ENCODE measurements around the gene ESAM. TPM values are rescaled to one million over a fixed set of nuclear protein-coding genes. Genes with fewer than 3 reads are reported as not detected.

Gene ESAM
- total and polyA plus RNA-seq, 2 of the 8 experiments (the other 6 are each of a cell fraction or from before 2014, with no cell fraction given) = 0.09 TPM; not detected in 1

- Histone ChIP-seq H2BK15ac (ENCODE audit: low read length) (no peak overlapping the region), H2BK5ac (ENCODE audit: low read depth, low read length) (0 out of 2 replicates have a peak overlapping the region, but pooled peaks have one; percentile 26), H2AK5ac (ENCODE audit: low read depth, low read length) (no peak overlapping the region), H3K56ac (replicated peaks; ENCODE audit: insufficient read length, low read depth, low read length) (no peak overlapping the region), H3K79me2 (ENCODE audit: control insufficient read depth in 1 of 2, insufficient read depth in 2 of 2, low read length in 2 of 2) (no peaks in the 10 kb centered on the region), H2AFZ (ENCODE audit: low read length) (peak overlapping the region; percentile 97), H3K27ac (ENCODE audit: low read depth, low read length) (no peak overlapping the region), H3K4me2 (ENCODE audit: insufficient read depth in 1 of 2, low read depth in 2 of 2, low read length in 2 of 2) (peak overlapping the region; percentile 83 to 95), H3K36me3 (ENCODE audit: control insufficient read depth in 2 of 4, insufficient read depth in 4 of 4, low read length in 3 of 4) (no peaks in the 10 kb centered on the region), H3K4me3 (ENCODE audit: extremely low read depth in 1 of 4, insufficient read depth in 2 of 4, low read depth in 3 of 4, low read length in 4 of 4) (peak overlapping the region; percentile 72 to 83 (median 77)), H4K91ac (replicated peaks; ENCODE audit: insufficient read length, low read length) (no peak overlapping the region), H2BK12ac (ENCODE audit: low read depth, low read length) (0 out of 2 replicates have a peak overlapping the region, but pooled peaks have one; percentile 14), H3K27me3 (replicated peaks in 1 of 4; ENCODE audit: control insufficient read depth in 3 of 4, extremely low read depth in 1 of 4, insufficient read depth in 3 of 4, low read length in 3 of 4) (peaks cover 92 to 99% (median 97%) of the 10 kb centered on the region in 4 experiments), H3K14ac (ENCODE audit: insufficient read length) (no peak overlapping the region), H3K79me1 (ENCODE audit: low read depth, low read length) (no peaks in the 10 kb centered on the region), H3K23me2 (ENCODE audit: low read depth, low read length) (peaks cover 10% of the 10 kb centered on the region; the same call in 1 of the 2 replicates), H4K5ac (ENCODE audit: insufficient read length, low read depth, low read length) (no peak overlapping the region), H4K20me1 (replicated peaks in 1 of 2; ENCODE audit: control insufficient read depth in 1 of 2, insufficient read depth in 2 of 2, low read length in 2 of 2) (peaks cover 11 to 29% of the 10 kb centered on the region in 2 experiments), H3K4me1 (replicated peaks in 1 of 4; ENCODE audit: control insufficient read depth in 3 of 4, insufficient read depth in 4 of 4, low read length in 3 of 4) (peaks cover 0 to 19% (median 16%) of the 10 kb centered on the region in 4 experiments; a peak in 6 of 7 replicates), H2BK120ac (replicated peaks; ENCODE audit: low read depth, low read length) (no peak overlapping the region), H4K8ac (ENCODE audit: extremely low read depth, insufficient read depth, low read length) (no peak overlapping the region), H3K4ac (replicated peaks; ENCODE audit: insufficient read length, low read depth, low read length) (no peak overlapping the region), H3K23ac (ENCODE audit: insufficient read length) (no peak overlapping the region), H3K18ac (ENCODE audit: extremely low read depth, low read length) (peak overlapping the region; percentile 55), H3K9me3 (ENCODE audit: insufficient read depth in 2 of 2, low read depth in 1 of 2, low read length in 1 of 2) (no peaks in the 10 kb centered on the region), H3K9ac (replicated peaks in 1 of 4; ENCODE audit: extremely low read depth in 1 of 4, low read depth in 3 of 4, low read length in 3 of 4) (no peak overlapping the region), H2BK20ac (ENCODE audit: low read length) (no peak overlapping the region)
- POLR2A ChIA-PET (ENCODE audit: partially characterized antibody) = interaction anchor here (1.0 to 3.0 kb wide), 6 partner anchors 8 to 73 kb away, joined by 5 to 13 read pairs (median 6); partner anchors contain the start of genes MSANTD2, SIAE and SPA17
- DNase-seq (ENCODE audit: low read depth in 1 of 2, low spot score in 2 of 2) (peak; percentile 77 to 88), FAIRE-seq (peak; percentile 57)
- CTCF ChIA-PET (ENCODE audit: partially characterized antibody) = interaction anchor here (0.6 to 28.0 kb wide), 19 partner anchors 7 to 124 kb away, joined by 3 to 382 read pairs (median 6); partner anchors contain the start of genes ESAM, NRGN and VSIG2
- 3% methylated on average over 17 of the region's 37 CpGs; no CpG with 5 or more reads in 1 of the 2 experiments for WGBS, 2 experiments (ENCODE audit: extremely low coverage in 1 of 2, insufficient coverage in 1 of 2, insufficient read length in 1 of 2, insufficient replicate concordance in 2 of 2, low coverage in 1 of 2, low lambda C conversion rate in 2 of 2, missing lambda C conversion rate in 1 of 2)
- TF ChIP-seq ASH2L (IDR thresholded peaks at IDR 0.05; ENCODE audit: low read length) = peak; percentile 92
- TF ChIP-seq EGR1 (IDR thresholded peaks at IDR 0.05; ENCODE audit: borderline replicate concordance, low read depth, low read length) = peak; percentile 24
- no peak for TF ChIP-seq ATF3 (IDR thresholded peaks at IDR 0.05; ENCODE audit: insufficient read depth, low read depth, low read length)
- TF ChIP-seq GABPA (IDR thresholded peaks at IDR 0.05; ENCODE audit: borderline replicate concordance, insufficient read depth, low read length) = no peak
- TF ChIP-seq TBP (IDR thresholded peaks at IDR 0.05; ENCODE audit: low read depth, low read length) = no peak
- TF ChIP-seq JUND (IDR thresholded peaks at IDR 0.05; ENCODE audit: low read length) = no peak
- no peak for TF ChIP-seq RXRA (IDR thresholded peaks at IDR 0.05; ENCODE audit: insufficient read depth, low read depth, low read length)
- peak; percentile 50; the same call in 1 of the 2 replicates for TF ChIP-seq GTF2F1 (IDR thresholded peaks at IDR 0.05; ENCODE audit: borderline replicate concordance, low read depth, low read length)
- no peak for TF ChIP-seq PHF8 (conservative IDR thresholded peaks at IDR 0.05; ENCODE audit: low read depth, low read length)
- TF ChIP-seq CREB1 (IDR thresholded peaks at IDR 0.05) = peak; percentile 72; the same call in 1 of the 2 replicates
- TF ChIP-seq NRF1 (IDR thresholded peaks at IDR 0.05; ENCODE audit: low read depth, low read length) = no peak
- no peak; the same call in 1 of the 2 replicates for TF ChIP-seq KDM5A (IDR thresholded peaks at IDR 0.05; ENCODE audit: low read length)
Measured at GRCh38 chr11:124746621-124747243, 15.4 kb downstream of the ESAM start.
